ENCODE data around the gene CENPK. TPM values are rescaled to one million over a fixed set of nuclear protein-coding genes. Genes with fewer than 3 reads are reported as not detected.

Gene CENPK
- total RNA-seq, 1 experiment from 2014 or later: 57.4 TPM

DNA sequence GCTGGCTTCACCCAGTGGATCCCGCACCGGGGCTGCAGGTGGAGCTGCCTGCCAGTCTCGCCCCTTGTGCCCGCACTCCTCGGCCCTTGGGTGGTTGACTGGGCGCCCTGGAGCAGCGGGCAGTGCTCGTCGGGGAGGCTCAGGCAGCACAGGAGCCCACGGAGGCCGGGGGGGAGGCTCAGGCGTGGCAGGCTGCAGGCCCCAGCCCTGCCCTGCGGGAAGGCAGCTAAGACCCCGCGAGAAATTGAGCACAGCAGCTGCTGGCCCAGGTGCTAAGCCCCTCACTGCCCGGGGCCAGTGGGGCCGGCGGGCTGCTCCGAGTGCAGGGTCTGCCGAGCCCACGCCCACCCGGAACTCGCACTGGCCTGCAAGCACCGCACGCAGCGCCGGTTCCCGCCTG lies 77.6 kb downstream of the CENPK start:
- CTCF ChIA-PET: no interaction called here
- no TSS peak for BruUV-seq (replicated peaks)
- no peak for DNase-seq (ENCODE audit: low spot score)
- no peak overlapping the region for H3K27ac ChIP-seq (ENCODE audit: low read depth, low read length, poor library complexity, severe bottlenecking)
- intact Hi-C loops (cut with micrococcal nuclease; ENCODE audit: unreplicated experiment): no loop called here
- no peak overlapping the region for H3K4me3 ChIP-seq (ENCODE audit: low read depth, low read length, poor library complexity, severe bottlenecking)
- no peaks in the 10 kb centered on the region for H3K27me3 ChIP-seq (replicated peaks; ENCODE audit: insufficient read depth, low read depth, low read length, poor library complexity)
- no peak for TF ChIP-seq EZH2 (IDR thresholded peaks at IDR 0.05; ENCODE audit: borderline replicate concordance, low read depth, low read length, poor library complexity, severe bottlenecking)
- TF ChIP-seq, protein P1, sequence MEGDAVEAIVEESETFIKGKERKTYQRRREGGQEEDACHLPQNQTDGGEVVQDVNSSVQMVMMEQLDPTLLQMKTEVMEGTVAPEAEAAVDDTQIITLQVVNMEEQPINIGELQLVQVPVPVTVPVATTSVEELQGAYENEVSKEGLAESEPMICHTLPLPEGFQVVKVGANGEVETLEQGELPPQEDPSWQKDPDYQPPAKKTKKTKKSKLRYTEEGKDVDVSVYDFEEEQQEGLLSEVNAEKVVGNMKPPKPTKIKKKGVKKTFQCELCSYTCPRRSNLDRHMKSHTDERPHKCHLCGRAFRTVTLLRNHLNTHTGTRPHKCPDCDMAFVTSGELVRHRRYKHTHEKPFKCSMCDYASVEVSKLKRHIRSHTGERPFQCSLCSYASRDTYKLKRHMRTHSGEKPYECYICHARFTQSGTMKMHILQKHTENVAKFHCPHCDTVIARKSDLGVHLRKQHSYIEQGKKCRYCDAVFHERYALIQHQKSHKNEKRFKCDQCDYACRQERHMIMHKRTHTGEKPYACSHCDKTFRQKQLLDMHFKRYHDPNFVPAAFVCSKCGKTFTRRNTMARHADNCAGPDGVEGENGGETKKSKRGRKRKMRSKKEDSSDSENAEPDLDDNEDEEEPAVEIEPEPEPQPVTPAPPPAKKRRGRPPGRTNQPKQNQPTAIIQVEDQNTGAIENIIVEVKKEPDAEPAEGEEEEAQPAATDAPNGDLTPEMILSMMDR (conservative IDR thresholded peaks at IDR 0.05; ENCODE audit: low read depth, low read length): no peak
- H3K9me3 ChIP-seq (ENCODE audit: low read depth, low read length, poor library complexity, severe bottlenecking): no peaks in the 10 kb centered on the region
- H3K36me3 ChIP-seq (ENCODE audit: insufficient read depth, low read length, poor library complexity, severe bottlenecking): no peaks in the 10 kb centered on the region
- POLR2A ChIA-PET (ENCODE audit: low non-redundant PET): no interaction called here
- H3K4me1 ChIP-seq (ENCODE audit: insufficient read depth, low read length, poor library complexity, severe bottlenecking): peaks cover 9% of the 10 kb centered on the region

DNA sequence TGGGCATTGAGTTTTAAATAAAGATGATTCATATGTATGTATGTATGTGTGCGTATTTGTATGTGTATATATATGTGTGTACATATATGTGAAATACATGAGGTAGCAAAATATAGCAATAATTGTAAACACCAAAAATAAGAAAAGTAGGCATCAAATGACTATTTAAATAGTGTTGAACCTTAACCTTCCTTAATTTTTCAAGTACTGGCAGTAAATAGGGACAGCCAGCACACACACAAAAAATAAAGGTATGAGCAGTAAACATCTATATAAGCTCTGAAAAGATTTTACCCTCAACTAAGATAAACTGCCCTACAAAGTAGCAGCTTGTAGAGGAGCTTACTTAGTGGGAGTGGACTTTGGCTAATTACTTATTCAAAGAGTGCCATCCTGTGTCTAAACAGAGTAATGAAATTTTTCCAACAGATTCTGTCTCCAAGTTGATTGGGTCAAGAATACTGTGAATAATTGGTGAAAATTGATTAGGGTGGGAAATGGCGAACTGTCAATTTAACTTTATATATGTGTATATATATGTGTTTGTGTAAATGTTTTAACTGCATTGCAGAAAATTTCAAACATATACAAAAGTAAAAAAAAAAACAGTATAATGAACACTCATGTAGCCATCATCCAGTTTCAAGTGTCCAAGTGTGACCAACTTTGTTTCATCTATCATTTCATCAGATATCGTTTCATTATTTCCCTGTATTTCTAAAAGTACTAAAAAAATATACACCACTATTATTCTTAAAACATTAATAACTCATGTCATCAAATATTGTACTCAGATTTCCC lies 79.2 kb downstream of the CENPK start:
- no peaks in the 10 kb centered on the region for H3K9me3 ChIP-seq (ENCODE audit: low read depth, low read length, poor library complexity, severe bottlenecking)
- TF ChIP-seq, protein P1 (conservative IDR thresholded peaks at IDR 0.05; ENCODE audit: low read depth, low read length): peak; percentile 67
- TF ChIP-seq EZH2 (IDR thresholded peaks at IDR 0.05; ENCODE audit: borderline replicate concordance, low read depth, low read length, poor library complexity, severe bottlenecking): no peak
- H3K36me3 ChIP-seq (ENCODE audit: insufficient read depth, low read length, poor library complexity, severe bottlenecking): no peaks in the 10 kb centered on the region
- peak; percentile 75 for DNase-seq (ENCODE audit: low spot score)
- H3K4me3 ChIP-seq (ENCODE audit: low read depth, low read length, poor library complexity, severe bottlenecking): peak overlapping the region; percentile 57
- H3K27ac ChIP-seq (ENCODE audit: low read depth, low read length, poor library complexity, severe bottlenecking): peak overlapping the region; percentile 71
- no peaks in the 10 kb centered on the region for H3K27me3 ChIP-seq (replicated peaks; ENCODE audit: insufficient read depth, low read depth, low read length, poor library complexity)
- ChIA-PET CTCF (interaction anchor here (0.6 to 2.0 kb wide), 5 partner anchors 34 to 672 kb away, joined by 3 to 28 read pairs (median 4); no protein-coding TSS in a partner anchor), POLR2A (ENCODE audit: low non-redundant PET) (interaction anchor here (0.6 to 0.7 kb wide), 2 partner anchors 375 to 501 kb away, joined by 3 read pairs; no protein-coding TSS in a partner anchor)
- no TSS peak for BruUV-seq (replicated peaks)
- peaks cover 9% of the 10 kb centered on the region for H3K4me1 ChIP-seq (ENCODE audit: insufficient read depth, low read length, poor library complexity, severe bottlenecking)
- intact Hi-C loops (cut with micrococcal nuclease; ENCODE audit: unreplicated experiment): loop anchor here (1.0 to 5.0 kb wide), 6 partner anchors 269 to 846 kb away; no protein-coding TSS in a partner anchor

DNA sequence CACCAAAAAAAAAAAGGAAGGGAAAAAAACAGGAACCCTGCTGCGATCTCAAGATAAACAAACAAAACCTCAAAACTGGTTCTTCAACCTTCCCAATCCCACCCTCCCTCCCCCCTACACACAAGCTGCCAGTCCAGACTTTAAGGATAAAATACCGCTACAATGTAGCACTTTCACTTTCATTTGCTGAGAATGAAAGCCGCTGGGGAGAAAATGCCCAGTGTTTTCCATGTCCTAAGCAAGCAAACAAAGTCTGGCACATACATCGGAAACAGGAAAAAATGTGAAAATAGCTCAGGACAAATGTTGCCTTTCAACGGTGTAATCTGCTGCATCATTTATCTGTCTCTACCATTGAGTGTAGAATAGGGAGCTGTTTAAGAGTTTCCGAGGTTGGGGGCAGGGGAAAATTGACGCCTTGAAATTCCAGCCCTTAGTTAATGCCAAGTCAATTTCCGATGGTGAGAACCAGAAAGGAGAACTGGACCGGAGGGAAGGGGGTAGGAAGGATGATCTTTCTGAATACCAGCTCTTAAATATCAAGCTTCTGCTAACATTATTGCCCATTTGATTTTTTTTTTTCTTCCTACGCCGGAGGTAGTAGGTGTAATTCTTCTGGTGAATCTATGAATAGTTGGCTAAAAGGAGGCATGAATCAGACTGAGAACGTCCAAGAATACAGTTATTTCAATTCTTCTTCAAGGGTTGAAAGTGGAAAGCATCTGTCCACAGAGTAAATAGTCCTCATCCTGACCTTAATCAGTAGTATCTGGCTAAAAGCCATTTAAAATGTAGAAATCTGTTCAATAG lies 80.0 kb downstream of the CENPK start:
- POLR2A ChIA-PET (ENCODE audit: low non-redundant PET): interaction anchor here (0.6 to 0.7 kb wide), 3 partner anchors 37 to 790 kb away, joined by 3 to 6 read pairs (median 5); no protein-coding TSS in a partner anchor

More for the DNA sequence above, 80.0 kb downstream of the CENPK start:
- CTCF ChIA-PET: interaction anchor here (0.6 to 2.0 kb wide), 7 partner anchors 33 to 672 kb away, joined by 3 to 28 read pairs (median 4); no protein-coding TSS in a partner anchor
- TF ChIP-seq EZH2 (IDR thresholded peaks at IDR 0.05; ENCODE audit: borderline replicate concordance, low read depth, low read length, poor library complexity, severe bottlenecking): no peak
- TF ChIP-seq, protein P1 (conservative IDR thresholded peaks at IDR 0.05; ENCODE audit: low read depth, low read length): no peak
- Histone ChIP-seq H3K4me1 (ENCODE audit: insufficient read depth, low read length, poor library complexity, severe bottlenecking) (peaks cover 9% of the 10 kb centered on the region), H3K4me3 (ENCODE audit: low read depth, low read length, poor library complexity, severe bottlenecking) (peak overlapping the region; percentile 57), H3K27me3 (replicated peaks; ENCODE audit: insufficient read depth, low read depth, low read length, poor library complexity) (no peaks in the 10 kb centered on the region), H3K9me3 (ENCODE audit: low read depth, low read length, poor library complexity, severe bottlenecking) (no peaks in the 10 kb centered on the region), H3K36me3 (ENCODE audit: insufficient read depth, low read length, poor library complexity, severe bottlenecking) (no peaks in the 10 kb centered on the region), H3K27ac (ENCODE audit: low read depth, low read length, poor library complexity, severe bottlenecking) (peak overlapping the region; percentile 71)
- BruUV-seq (replicated peaks): no TSS peak
- intact Hi-C loops (cut with micrococcal nuclease; ENCODE audit: unreplicated experiment): loop anchor here (1.0 to 5.0 kb wide), 6 partner anchors 268 to 846 kb away; no protein-coding TSS in a partner anchor
- peak; percentile 42 for DNase-seq (ENCODE audit: low spot score)
